GM18505 (cell line): ENCODE results near the gene TNS1.

ENCODE experiments used
- ATAC-seq: cut with Tn5 transposase; IDR thresholded peaks from one replicate; pipeline ENCODE4 v1.9.1; 2021; ENCODE audit not compliant: unreplicated experiment
- POLR2A ChIP-seq: IDR thresholded peaks from 4 replicates; pipeline ENCODE4 v1.6.1; 2011; ENCODE audit warnings: borderline replicate concordance; ENCODE audit not compliant: insufficient read depth, insufficient read length; ENCODE audit errors: extremely low read depth

Gene TNS1

DNA sequence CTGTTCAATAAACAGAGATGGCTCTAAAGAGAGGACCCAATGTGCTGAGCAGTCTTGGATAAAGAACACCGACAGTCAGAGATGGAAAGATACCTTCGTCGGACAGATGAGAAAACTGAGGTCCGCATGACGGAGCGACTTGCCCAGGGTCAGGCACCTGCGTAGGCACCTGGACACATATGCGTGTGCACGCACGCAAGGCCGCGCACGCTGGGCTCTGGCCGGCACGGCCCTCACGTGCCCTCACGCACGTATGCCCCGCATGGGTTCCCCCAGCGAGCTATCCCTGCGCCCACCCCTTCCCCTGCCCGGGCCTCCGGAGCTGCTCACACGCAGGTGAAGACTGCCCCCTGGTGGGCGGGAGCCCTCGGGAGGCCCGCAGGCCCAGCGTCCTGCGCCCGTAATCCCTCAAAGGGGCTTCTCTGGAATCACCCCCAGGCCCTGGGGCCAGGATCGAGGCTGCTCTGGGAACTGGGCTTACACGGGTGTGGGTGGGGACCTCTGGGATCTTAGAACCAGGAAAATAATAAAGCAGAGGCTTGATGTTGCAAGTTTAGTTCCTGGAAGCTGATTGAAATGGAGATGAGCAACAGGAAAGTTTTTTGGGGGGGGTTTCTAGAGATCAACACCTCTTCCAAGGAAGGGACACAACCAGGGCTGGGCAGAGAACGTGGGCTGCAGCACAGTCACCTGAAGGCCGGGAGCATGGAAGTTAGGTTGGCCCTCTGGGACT lies 246.3 kb downstream of the TNS1 start:
- ATAC-seq = no peak
- no peak for TF ChIP-seq POLR2A

DNA sequence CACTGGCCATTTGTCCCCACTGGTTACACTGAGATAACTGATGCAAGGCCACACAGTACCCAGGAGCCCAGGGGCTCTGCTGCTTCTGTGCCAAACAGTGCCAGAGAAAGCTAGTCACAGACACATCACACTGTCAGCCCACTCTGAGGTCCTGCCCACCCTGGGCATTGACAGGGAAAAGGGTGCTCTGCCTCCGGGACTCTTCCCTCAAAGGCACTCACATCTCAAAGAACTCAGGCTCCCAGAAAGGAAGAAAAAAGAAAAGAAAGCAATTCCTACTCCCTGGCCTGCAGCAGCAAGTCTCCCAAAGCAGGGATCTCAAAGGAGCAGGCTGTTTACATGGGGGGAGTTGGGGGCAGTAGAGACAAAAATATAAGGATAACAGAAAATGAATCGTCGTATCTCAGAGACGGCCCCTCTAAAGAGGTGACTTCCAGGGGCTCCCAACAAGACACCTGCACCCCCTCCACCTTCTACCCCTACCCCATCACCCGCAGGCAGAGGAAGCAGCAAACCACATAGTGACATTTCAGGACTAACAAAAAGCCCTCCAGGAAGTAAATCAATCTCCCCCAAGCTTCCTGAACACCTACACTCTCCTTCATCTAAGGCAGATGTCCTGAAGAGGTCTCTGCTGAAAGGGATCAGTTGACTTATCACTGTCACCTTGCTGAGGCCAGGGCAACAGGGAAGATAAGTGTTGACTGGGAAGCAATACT lies 247.6 kb downstream of the TNS1 start:
- TF ChIP-seq POLR2A = no peak
- no peak for ATAC-seq

GRCh38 chr2:217753460-217754200 lies 249.2 kb downstream of the TNS1 start:
- TF ChIP-seq POLR2A = no peak
- ATAC-seq = no peak

GRCh38 chr2:217752714-217753459 lies 249.9 kb downstream of the TNS1 start:
- no peak for TF ChIP-seq POLR2A
- ATAC-seq = no peak

- ATAC-seq = no peak
- no peak for TF ChIP-seq POLR2A
Measured at GRCh38 chr2:217751952-217752351, 250.8 kb downstream of the TNS1 start.

DNA sequence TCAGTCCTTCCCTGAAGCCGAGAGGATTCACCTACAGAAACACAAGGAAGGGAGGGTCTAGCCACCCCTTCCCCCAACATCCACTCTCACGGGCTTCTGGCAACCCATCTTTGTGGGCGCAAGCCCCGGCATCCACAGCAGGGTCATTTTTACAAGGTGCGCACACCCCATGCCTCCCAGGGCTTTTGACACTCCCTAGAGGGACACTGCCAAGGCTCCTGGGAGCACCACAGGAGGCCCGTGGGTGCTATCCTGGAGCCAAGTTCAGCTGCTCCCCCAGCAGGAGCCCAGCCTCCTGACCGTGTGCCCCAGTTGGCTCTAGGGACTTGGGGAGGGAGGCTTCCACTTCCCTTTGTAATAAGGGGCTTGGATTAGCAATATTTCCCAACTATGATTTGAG lies 251.6 kb downstream of the TNS1 start:
- no peak for ATAC-seq
- no peak for TF ChIP-seq POLR2A
